HCT116 (cell line): ENCODE results near the gene KRTAP23-1.

Source experiments
- CTCF ChIP-seq, 3 experiments: fragments of 200-600 bp in 1 of 3; sonication (generic) in 1 of 3; IDR thresholded peaks in 2 of 3; conservative IDR thresholded peaks in 1 of 3; 2 replicates each; pipeline ENCODE4 v1.5.1; 2012 to 2017; ENCODE audit warnings: low read depth in 2 of 3, low read length in 2 of 3, antibody characterized with exemption in 1 of 3, borderline replicate concordance in 1 of 3, control low read depth in 1 of 3, mild to moderate bottlenecking in 1 of 3, mixed read lengths in 1 of 3, mixed run types in 1 of 3, moderate library complexity in 1 of 3; ENCODE audit not compliant: insufficient read depth in 1 of 3
- REST ChIP-seq: IDR thresholded peaks from 2 replicates; pipeline ENCODE4 v1.6.1; 2012; ENCODE audit warnings: low read depth
- TCF7L2 ChIP-seq: IDR thresholded peaks from 2 replicates; pipeline ENCODE4 v1.7.0; 2011; ENCODE audit warnings: borderline replicate concordance, inconsistent platforms; ENCODE audit not compliant: insufficient read depth, insufficient read length; ENCODE audit errors: extremely low read depth
- ZNF274 ChIP-seq: fragments of 200-500 bp; sonication (Bioruptor generic); IDR thresholded peaks from 2 replicates; pipeline ENCODE4 v1.6.1; 2014; ENCODE audit warnings: mild to moderate bottlenecking, low read depth, low read length, inconsistent platforms

- TF ChIP-seq CTCF (IDR thresholded peaks at IDR 0.05 in 2 of 3, conservative IDR thresholded peaks at IDR 0.05 in 1 of 3; ENCODE audit: borderline replicate concordance in 1 of 3, insufficient read depth in 1 of 3, low read depth in 2 of 3, low read length in 2 of 3) (no peak), REST (no peak), TCF7L2 (no peak), ZNF274 (no peak)
These were observed 41.5 kb downstream of the KRTAP23-1 start for GRCh38 chr21:30306884-30307283.
